WERI-Rb-1 (cell line): ENCODE measurements around the gene DHRS3.

ENCODE experiments used
- DNase-seq: peaks from one replicate; pipeline ENCODE4 v3.0.0-alpha.2; 2020
- H3K27ac ChIP-seq: fragments of 250-450 bp; sonication (Bioruptor Pico); 2 replicates; pipeline ENCODE4 v1.5.1; 2020; ENCODE audit warnings: mild to moderate bottlenecking, moderate library complexity
- H3K27me3 ChIP-seq: fragments of 250-450 bp; sonication (Bioruptor Pico); 2 replicates; pipeline ENCODE4 v1.5.1; 2021; ENCODE audit warnings: mild to moderate bottlenecking, low read depth, moderate library complexity; ENCODE audit not compliant: insufficient read depth, severe bottlenecking
- H3K36me3 ChIP-seq: fragments of 250-450 bp; sonication (Bioruptor Pico); 2 replicates; pipeline ENCODE4 v1.5.1; 2020; ENCODE audit warnings: mild to moderate bottlenecking, moderate library complexity
- H3K4me3 ChIP-seq: 2 replicates; pipeline ENCODE4 v1.5.1; 2011; ENCODE audit warnings: low read depth, mild to moderate bottlenecking, control low read depth, low read length
- H3K9me3 ChIP-seq: fragments of 250-450 bp; sonication (Bioruptor Pico); 2 replicates; pipeline ENCODE4 v1.5.1; 2021; ENCODE audit warnings: mild to moderate bottlenecking, moderate library complexity; ENCODE audit not compliant: severe bottlenecking
- TF ChIP-seq, protein P1 (sequence below): IDR thresholded peaks from 2 replicates; pipeline ENCODE4 v1.5.1; 2011; ENCODE audit warnings: low read depth, mild to moderate bottlenecking, control low read depth, inconsistent platforms, low read length

DHRS3 gene

DNA sequence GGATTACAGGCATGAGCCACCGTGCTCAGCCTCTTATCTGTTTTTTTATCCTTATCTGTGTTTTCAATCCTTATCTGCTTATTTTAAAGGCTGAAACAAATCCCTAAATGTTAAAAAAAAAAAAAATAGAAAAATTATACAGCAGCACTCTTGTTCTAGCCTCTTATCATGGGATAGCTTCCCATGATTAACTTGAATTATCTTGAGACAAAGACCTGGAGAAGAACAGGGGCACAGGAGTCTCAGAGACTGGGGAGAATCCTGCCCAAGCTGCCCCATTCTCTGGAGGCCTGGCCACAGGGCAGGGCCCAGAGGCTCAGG lies 86.9 kb downstream of the DHRS3 start:
- TF ChIP-seq, protein P1, sequence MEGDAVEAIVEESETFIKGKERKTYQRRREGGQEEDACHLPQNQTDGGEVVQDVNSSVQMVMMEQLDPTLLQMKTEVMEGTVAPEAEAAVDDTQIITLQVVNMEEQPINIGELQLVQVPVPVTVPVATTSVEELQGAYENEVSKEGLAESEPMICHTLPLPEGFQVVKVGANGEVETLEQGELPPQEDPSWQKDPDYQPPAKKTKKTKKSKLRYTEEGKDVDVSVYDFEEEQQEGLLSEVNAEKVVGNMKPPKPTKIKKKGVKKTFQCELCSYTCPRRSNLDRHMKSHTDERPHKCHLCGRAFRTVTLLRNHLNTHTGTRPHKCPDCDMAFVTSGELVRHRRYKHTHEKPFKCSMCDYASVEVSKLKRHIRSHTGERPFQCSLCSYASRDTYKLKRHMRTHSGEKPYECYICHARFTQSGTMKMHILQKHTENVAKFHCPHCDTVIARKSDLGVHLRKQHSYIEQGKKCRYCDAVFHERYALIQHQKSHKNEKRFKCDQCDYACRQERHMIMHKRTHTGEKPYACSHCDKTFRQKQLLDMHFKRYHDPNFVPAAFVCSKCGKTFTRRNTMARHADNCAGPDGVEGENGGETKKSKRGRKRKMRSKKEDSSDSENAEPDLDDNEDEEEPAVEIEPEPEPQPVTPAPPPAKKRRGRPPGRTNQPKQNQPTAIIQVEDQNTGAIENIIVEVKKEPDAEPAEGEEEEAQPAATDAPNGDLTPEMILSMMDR, result no peak
- H3K9me3 ChIP-seq, result peaks cover 2% of the 10 kb centered on the region
- no peak overlapping the region for H3K4me3 ChIP-seq
- H3K27me3 ChIP-seq, result no peaks in the 10 kb centered on the region
- DNase-seq, result no peak
- no peak overlapping the region for H3K27ac ChIP-seq
- H3K36me3 ChIP-seq, result no peaks in the 10 kb centered on the region

GRCh38 chr1:12530462-12531178 lies 87.4 kb downstream of the DHRS3 start:
- H3K27me3 ChIP-seq, result no peaks in the 10 kb centered on the region
- TF ChIP-seq, protein P1, result no peak
- H3K27ac ChIP-seq, result no peak overlapping the region
- peaks cover 2% of the 10 kb centered on the region for H3K9me3 ChIP-seq
- DNase-seq, result no peak
- H3K4me3 ChIP-seq, result no peak overlapping the region
- no peaks in the 10 kb centered on the region for H3K36me3 ChIP-seq

GRCh38 chr1:12529640-12530174 lies 88.3 kb downstream of the DHRS3 start:
- H3K27me3 ChIP-seq, result no peaks in the 10 kb centered on the region
- no peak overlapping the region for H3K27ac ChIP-seq
- DNase-seq, result no peak
- TF ChIP-seq, protein P1, result no peak
- no peaks in the 10 kb centered on the region for H3K36me3 ChIP-seq
- peaks cover 2% of the 10 kb centered on the region for H3K9me3 ChIP-seq
- H3K4me3 ChIP-seq, result no peak overlapping the region

DNA sequence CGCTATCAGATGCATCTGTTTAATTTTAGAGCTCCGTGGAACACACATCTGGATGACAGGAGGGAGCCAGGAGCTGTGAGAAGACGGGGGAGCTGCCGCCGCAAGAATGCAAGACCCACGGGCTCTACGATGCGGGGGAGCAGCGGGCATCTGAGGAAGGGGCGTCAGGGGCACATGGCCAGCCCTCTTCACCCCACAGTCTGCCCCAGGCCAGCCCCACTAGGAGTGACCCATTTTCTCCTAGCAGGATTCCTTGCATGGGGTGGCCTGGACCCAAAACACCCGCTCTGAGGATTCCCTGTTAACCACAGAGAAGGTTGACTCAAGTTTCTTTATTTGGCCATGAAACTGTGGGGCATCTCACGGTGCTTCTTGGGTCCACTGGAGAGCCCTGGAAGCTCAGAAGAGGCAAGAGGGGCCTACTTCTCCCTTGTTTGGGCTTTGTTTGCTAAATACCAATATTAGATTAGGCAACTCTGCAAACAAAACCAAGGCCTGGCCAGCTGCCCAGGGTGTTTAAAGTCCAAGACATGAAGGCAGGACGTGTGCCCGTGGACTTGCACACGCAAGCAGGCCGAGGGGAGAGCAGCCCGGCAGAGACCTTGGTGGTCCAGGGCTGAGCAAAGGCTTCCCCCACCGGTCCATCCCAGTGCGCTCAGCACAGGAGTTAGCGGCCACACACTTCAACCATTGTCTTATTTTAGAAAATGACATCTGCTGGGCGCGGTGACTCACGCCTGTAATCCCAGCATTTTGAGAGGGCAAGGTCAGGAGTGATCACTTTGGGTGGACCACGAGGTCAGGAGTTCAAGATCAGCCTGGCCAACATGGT lies 89.8 kb downstream of the DHRS3 start:
- H3K4me3 ChIP-seq, result no peak overlapping the region
- H3K27ac ChIP-seq, result no peak overlapping the region
- H3K36me3 ChIP-seq, result no peaks in the 10 kb centered on the region
- TF ChIP-seq, protein P1, result no peak
- DNase-seq, result no peak
- H3K9me3 ChIP-seq, result peaks cover 2% of the 10 kb centered on the region
- no peaks in the 10 kb centered on the region for H3K27me3 ChIP-seq

- peaks cover 2% of the 10 kb centered on the region for H3K9me3 ChIP-seq
- H3K27me3 ChIP-seq, result no peaks in the 10 kb centered on the region
- no peak overlapping the region for H3K4me3 ChIP-seq
- TF ChIP-seq, protein P1, result no peak
- no peak for DNase-seq
- H3K27ac ChIP-seq, result no peak overlapping the region
- no peaks in the 10 kb centered on the region for H3K36me3 ChIP-seq
These were observed 90.4 kb downstream of the DHRS3 start for GRCh38 chr1:12527564-12527963.
